GM12878 (cell line): ENCODE results near the gene TET3. TPM values are rescaled to one million over a fixed set of nuclear protein-coding genes. Genes with fewer than 3 reads are reported as not detected.

ENCODE experiments used
- ATAC-seq: fragments of 200-7000 bp; cut with Tn5 transposase; 3 replicates; pipeline ENCODE4 v1.9.1; 2020; ENCODE audit warnings: mild to moderate bottlenecking, moderate library complexity
- BruUV-seq: library from RNA; stranded (reverse); fragments of 400-500 nt; replicated peaks from 2 replicates; lab custom pipeline; 2021; lab: Mats Ljungman, UMichigan
- CTCF ChIA-PET: fragments of 300-600 bp; sonication (Branson Sonifier 250); formaldehyde crosslinking; extraction: SDS; loops from one replicate; lab custom pipeline; 2021; ENCODE audit warnings: inconsistent platforms; lab: Yijun Ruan, JAX
- POLR2A ChIA-PET: fragments of 350-600 bp; formaldehyde crosslinking; extraction: SDS; loops from one replicate; lab custom pipeline; 2021; ENCODE audit warnings: inconsistent platforms; lab: Charles Lee
- RAD21 ChIA-PET: fragments of 300-600 bp; sonication (Branson Sonifier 250); formaldehyde crosslinking; loops from one replicate; lab custom pipeline; 2023; ENCODE audit warnings: antibody characterized with exemption; ENCODE audit not compliant: unreplicated experiment; lab: Charles Lee
- SMC1A ChIA-PET: fragments of 300-600 bp; sonication (Branson Sonifier 250); formaldehyde crosslinking; loops from one replicate; lab custom pipeline; 2023; ENCODE audit not compliant: unreplicated experiment, uncharacterized antibody; lab: Charles Lee
- DNase-seq: peaks from one replicate; pipeline ENCODE4 v3.0.0-alpha.2; 2011; ENCODE audit warnings: low read depth, low spot score
- FAIRE-seq: peaks from 3 replicates; lab custom pipeline; 2011; peaks lifted over from hg19 to GRCh38; lab: Jason Lieb, UNC
- H2AFZ ChIP-seq: 2 replicates; pipeline ENCODE4 v1.6.0; 2011; ENCODE audit warnings: low read depth, low read length, control low read depth; ENCODE audit not compliant: control insufficient read depth
- H3K27ac ChIP-seq: 2 replicates; pipeline ENCODE4 v1.5.1; 2011; ENCODE audit warnings: control low read depth; ENCODE audit not compliant: control insufficient read depth, insufficient read depth
- H3K27me3 ChIP-seq, 2 experiments: replicated peaks in 1 of 2; 2 replicates each; pipeline versions ENCODE4 v1.6.0 to v1.6.1; 2011; ENCODE audit warnings: low read length in 1 of 2; ENCODE audit not compliant: control insufficient read depth in 2 of 2, insufficient read depth in 2 of 2
- H3K36me3 ChIP-seq, 2 experiments: 2 replicates each; pipeline ENCODE4 v1.5.1; 2011; ENCODE audit warnings: low read length in 1 of 2; ENCODE audit not compliant: control insufficient read depth in 2 of 2, insufficient read depth in 2 of 2
- H3K4me1 ChIP-seq: 2 replicates; pipeline ENCODE4 v1.6.1; 2011; ENCODE audit warnings: mild to moderate bottlenecking, low read length, moderate library complexity, mixed read lengths; ENCODE audit not compliant: control insufficient read depth, insufficient read depth
- H3K4me2 ChIP-seq: 2 replicates; pipeline ENCODE4 v1.6.0; 2011; ENCODE audit warnings: control low read depth; ENCODE audit not compliant: control insufficient read depth, insufficient read depth
- H3K4me3 ChIP-seq: fragments of 200-600 bp; sonication (generic); 2 replicates; pipeline ENCODE4 v1.5.1; 2016
- H3K79me2 ChIP-seq: 2 replicates; pipeline ENCODE4 v1.6.0; 2011; ENCODE audit warnings: low read length; ENCODE audit not compliant: control insufficient read depth, insufficient read depth
- H3K9ac ChIP-seq: 2 replicates; pipeline ENCODE4 v1.8.0; 2011; ENCODE audit warnings: low read length, control low read depth, mixed read lengths; ENCODE audit not compliant: control insufficient read depth, insufficient read depth
- H3K9me3 ChIP-seq: replicated peaks from 3 replicates; pipeline ENCODE4 v1.5.1; 2011; ENCODE audit warnings: mild to moderate bottlenecking, low read length; ENCODE audit not compliant: control insufficient read depth, insufficient read depth
- H4K20me1 ChIP-seq: 2 replicates; pipeline ENCODE4 v1.6.0; 2011; ENCODE audit not compliant: control insufficient read depth, insufficient read depth
- ASH2L ChIP-seq: fragments of 300-600, 200-600 bp; sonication (generic); IDR thresholded peaks from 2 replicates; pipeline ENCODE4 v1.6.1; 2017; ENCODE audit warnings: low read depth, mild to moderate bottlenecking, borderline replicate concordance
- CREB1 ChIP-seq: IDR thresholded peaks from 2 replicates; pipeline ENCODE4 v1.6.1; 2012; ENCODE audit warnings: low read depth, mild to moderate bottlenecking, inconsistent platforms
- EGR1 ChIP-seq, 2 experiments: IDR thresholded peaks; 1 replicate in 1 of 2; 2 replicates in 1 of 2; pipeline ENCODE4 v1.6.1; 2011 to 2012; ENCODE audit warnings: low read depth in 2 of 2, low read length in 2 of 2, borderline replicate concordance in 1 of 2, mild to moderate bottlenecking in 1 of 2, moderate library complexity in 1 of 2
- GABPA ChIP-seq: IDR thresholded peaks from 2 replicates; pipeline ENCODE4 v1.6.1; 2014; ENCODE audit warnings: antibody characterized with exemption, low read depth, mild to moderate bottlenecking, inconsistent platforms
- GATAD2B ChIP-seq: fragments of 450-650 bp; conservative IDR thresholded peaks from 2 replicates; pipeline ENCODE4 v1.6.1; 2017; ENCODE audit warnings: low read depth, mild to moderate bottlenecking, moderate library complexity
- IKZF1 ChIP-seq: fragments of 450-650 bp; conservative IDR thresholded peaks from 2 replicates; pipeline ENCODE4 v1.6.1; 2017; ENCODE audit warnings: antibody characterized with exemption, mild to moderate bottlenecking
- MAX ChIP-seq: IDR thresholded peaks from 2 replicates; pipeline ENCODE4 v1.6.1; 2012; ENCODE audit warnings: low read depth, low read length, improper control_type of control experiment
- MEF2B ChIP-seq: fragments of 450-650 bp; IDR thresholded peaks from 2 replicates; pipeline ENCODE4 v1.6.1; 2018; ENCODE audit warnings: mild to moderate bottlenecking, moderate library complexity; ENCODE audit not compliant: partially characterized antibody, poor library complexity, severe bottlenecking
- MYB ChIP-seq: fragments of 150-350 bp; IDR thresholded peaks from 2 replicates; pipeline ENCODE4 v1.6.1; 2014; ENCODE audit warnings: mild to moderate bottlenecking, low read depth, low read length, borderline replicate concordance
- NFYB ChIP-seq: IDR thresholded peaks from 2 replicates; pipeline ENCODE4 v1.6.1; 2011; ENCODE audit warnings: low read depth, mild to moderate bottlenecking, low read length, improper control_type of control experiment, moderate library complexity; ENCODE audit not compliant: insufficient read depth
- PAX8 ChIP-seq: fragments of 450-650 bp; IDR thresholded peaks from 2 replicates; pipeline ENCODE4 v1.6.1; 2017; ENCODE audit warnings: mild to moderate bottlenecking, moderate library complexity
- PBX3 ChIP-seq: IDR thresholded peaks from 2 replicates; pipeline ENCODE4 v1.6.1; 2011; ENCODE audit warnings: mild to moderate bottlenecking, low read depth, low read length, moderate library complexity; ENCODE audit not compliant: insufficient replicate concordance
- POLR2AphosphoS5 ChIP-seq: IDR thresholded peaks from 2 replicates; pipeline ENCODE4 v1.6.1; 2011; ENCODE audit warnings: mild to moderate bottlenecking, low read length, inconsistent platforms
- PRDM15 ChIP-seq: fragments of 450-650 bp; formaldehyde crosslinking; IDR thresholded peaks from 2 replicates; pipeline ENCODE4 v1.4.0; 2020; ENCODE audit warnings: mild to moderate bottlenecking, moderate library complexity
- RB1 ChIP-seq: fragments of 450-650 bp; formaldehyde crosslinking; IDR thresholded peaks from 2 replicates; pipeline ENCODE4 v1.6.1; 2017; ENCODE audit warnings: mild to moderate bottlenecking, borderline replicate concordance
- SMARCA5 ChIP-seq: fragments of 450-650 bp; IDR thresholded peaks from 2 replicates; pipeline ENCODE4 v1.6.1; 2017; ENCODE audit warnings: mild to moderate bottlenecking
- WRNIP1 ChIP-seq: IDR thresholded peaks from 2 replicates; pipeline ENCODE4 v1.6.1; 2011; ENCODE audit warnings: low read depth, low read length, improper control_type of control experiment, borderline replicate concordance
- YBX1 ChIP-seq: fragments of 450-650 bp; IDR thresholded peaks from 2 replicates; pipeline ENCODE4 v1.6.1; 2016; ENCODE audit warnings: antibody characterized with exemption
- ZNF207 ChIP-seq: fragments of 450-650 bp; IDR thresholded peaks from 2 replicates; pipeline ENCODE4 v1.6.1; 2014; ENCODE audit warnings: antibody characterized with exemption, mild to moderate bottlenecking, borderline replicate concordance
- WGBS: methylation state at CpG from one replicate; pipeline ENCODE4 v1.1.6; 2016; ENCODE audit warnings: low lambda C conversion rate; ENCODE audit not compliant: insufficient replicate concordance, insufficient coverage; ENCODE audit errors: missing lambda C conversion rate; 5-methylcytosine and 5-hydroxymethylcytosine counted together
- in situ Hi-C: fragments of 300-500 bp; cut with MboI; formaldehyde crosslinking; loops from 9 replicates; pipeline ENCODE4 v1.14.3; 2018; ENCODE audit warnings: mixed read lengths
- intact Hi-C: fragments of 100-400 bp; cut with micrococcal nuclease; formaldehyde crosslinking; loops from one replicate; pipeline ENCODE4 v1.14.2; 2022; ENCODE audit not compliant: unreplicated experiment
- polyA plus RNA-seq, 11 experiments: library from polyadenylated mRNA; depleted of rRNA in 4 of 11; unstranded in 6 of 11; stranded (reverse) in 5 of 11; fragments of >200 nt; fragmentation: Nextera tagmentation in 4 of 11; fragmentation: Illumina TruSeq in 1 of 11; extraction: Ambion mirVana in 4 of 11; extraction: Trizol in 1 of 11; gene quantifications; 1 replicate in 1 of 11; 2 replicates in 10 of 11; pipeline versions ENCODE4 v1.2.1 to v1.2.3, GENCODE V29; 2011 to 2016; ENCODE audit warnings: inconsistent platforms in 2 of 11, missing spikeins in 2 of 11, low read depth in 1 of 11
- total RNA-seq, 4 experiments: library from RNA; depleted of rRNA in 3 of 4; stranded (reverse); fragments of >200 nt in 3 of 4; fragmentation: Illumina TruSeq in 1 of 4; extraction: Trizol in 1 of 4; gene quantifications; 2 replicates each; pipeline versions ENCODE4 v1.2.1 to v1.2.3, GENCODE V29; 2013 to 2021

TET3 gene
- total and polyA plus RNA-seq, 10 of the 15 experiments (the other 5 are each of a cell fraction or from before 2014, with no cell fraction given) = 0.77 to 25.9 (median 8.5) TPM

GRCh38 chr2:74020702-74021406, 36.1 kb downstream of the TET3 start:
- Histone ChIP-seq H3K79me2 (peaks cover 88% of the 10 kb centered on the region), H3K27me3 (no peaks in the 10 kb centered on the region), H3K4me2 (peak overlapping the region; percentile 73), H3K9ac (peak overlapping the region; percentile 30; the same call in 1 of the 2 replicates), H3K4me3 (no peak overlapping the region), H3K27ac (peak overlapping the region; percentile 76), H2AFZ (no peak overlapping the region), H4K20me1 (no peaks in the 10 kb centered on the region), H3K4me1 (peaks cover 32% of the 10 kb centered on the region), H3K9me3 (no peaks in the 10 kb centered on the region), H3K36me3 (peaks cover 3 to 5% of the 10 kb centered on the region in 2 experiments; a peak in 2 of 4 replicates)
- ATAC-seq (peak; percentile 67), FAIRE-seq (peak; percentile 49), DNase-seq (no peak)
- BruUV-seq = no TSS peak
- ChIA-PET CTCF (interaction anchor here (0.7 to 3.1 kb wide), 8 partner anchors 10 to 315 kb away, joined by 3 to 31 read pairs (median 4); no protein-coding TSS in a partner anchor), POLR2A (interaction anchor here (0.5 to 5.7 kb wide), 11 partner anchors 10 to 199 kb away, joined by 3 to 68 read pairs (median 4); partner anchors contain the start of gene TET3), SMC1A (interaction anchor here (0.7 to 5.7 kb wide), 11 partner anchors 10 to 200 kb away, joined by 3 to 94 read pairs (median 3); no protein-coding TSS in a partner anchor), RAD21 (interaction anchor here (1.1 to 3.0 kb wide), 6 partner anchors 11 to 158 kb away, joined by 3 to 20 read pairs (median 4); partner anchors contain the start of gene MOB1A)
- intact Hi-C loops (no loop called here), in situ Hi-C loops (no loop called here)
- 50% methylated on average over 9 of the region's 9 CpGs for WGBS
- TF ChIP-seq POLR2AphosphoS5 (no peak), PRDM15 (CRISPR knock-in tag) (no peak), CREB1 (no peak), ZNF207 (no peak), RB1 (no peak), ASH2L (no peak), GATAD2B (0 out of 2 replicates have a peak, but pooled peaks have one; percentile 46), MEF2B (no peak), PAX8 (no peak), SMARCA5 (no peak), GABPA (no peak), YBX1 (no peak), PBX3 (no peak), NFYB (no peak), MAX (no peak), EGR1 (IDR thresholded peaks at IDR 0.05; ENCODE audit: borderline replicate concordance in 1 of 2, low read depth in 2 of 2, low read length in 2 of 2) (no peak), WRNIP1 (no peak), MYB (no peak), IKZF1 (peak; percentile 88)
